ENCODE results near the gene DERL2. TPM values are rescaled to one million over a fixed set of nuclear protein-coding genes. Genes with fewer than 3 reads are reported as not detected.
A peak's percentile ranks its signal among the peaks of the same experiment; 100 is the strongest.

DERL2 gene
- total RNA-seq, 4 donors from 2014 or later, result 29.6 to 107 (median 52.5) TPM

GRCh38 chr17:5492970-5493369, 7.0 kb upstream of the DERL2 start:
- Histone ChIP-seq H3K36me3 (peaks cover 0 to 13% of the 10 kb centered on the region in 2 donors), H3K27me3 (no peaks in the 10 kb centered on the region), H3K4me3 (replicated peaks in 1 of 3) (no peak overlapping the region), H3K9me3 (no peaks in the 10 kb centered on the region), H3K4me1 (peaks cover 0 to 4% of the 10 kb centered on the region in 2 donors), H3K27ac (no peak overlapping the region)
- intact Hi-C loops (cut with DNase I), result no loop called here
- TF ChIP-seq POLR2A (IDR thresholded peaks at IDR 0.05), result no peak
- no peak for TF ChIP-seq CTCF (IDR thresholded peaks at IDR 0.05)
- 97 to 98% methylated on average over 2 of the region's 2 CpGs for WGBS, 2 donors
- no peak for DNase-seq

- H3K27me3 ChIP-seq, result no peaks in the 10 kb centered on the region
- peaks cover 5 to 14% of the 10 kb centered on the region in 2 donors for H3K36me3 ChIP-seq
- no peak overlapping the region for H3K27ac ChIP-seq
- DNase-seq, result peak; percentile 15 to 18
- WGBS, 2 donors, result 64 to 67% methylated on average over 8 of the region's 8 CpGs
- intact Hi-C loops (cut with DNase I), result no loop called here
- no peak overlapping the region for H3K4me3 ChIP-seq (replicated peaks in 1 of 3)
- H3K4me1 ChIP-seq, result peaks cover 17 to 25% of the 10 kb centered on the region in 2 donors
- no peak for TF ChIP-seq CTCF (IDR thresholded peaks at IDR 0.05)
- no peaks in the 10 kb centered on the region for H3K9me3 ChIP-seq
Observed at GRCh38 chr17:5488752-5489151, 2.8 kb upstream of the DERL2 start.

- Histone ChIP-seq H3K9me3 (no peaks in the 10 kb centered on the region), H3K27me3 (no peaks in the 10 kb centered on the region), H3K4me3 (replicated peaks in 1 of 3) (peak within 1 kb of the TSS; percentile 64 to 69 (median 64)), H3K27ac (peak within 1 kb of the TSS; percentile 90 to 99 (median 98)), H3K36me3 (peaks cover 10 to 28% of the 10 kb centered on the region in 2 donors), H3K4me1 (peaks cover 17 to 25% of the 10 kb centered on the region in 2 donors)
- 0 to 1% methylated on average over 26 to 55 of the region's 77 CpGs for WGBS, 2 donors
- peak in 1 of 2 donors; percentile 81 for TF ChIP-seq POLR2A (IDR thresholded peaks at IDR 0.05)
- no peak for TF ChIP-seq CTCF (IDR thresholded peaks at IDR 0.05)
- peak; percentile 99 for DNase-seq
- intact Hi-C loops (cut with DNase I), result no loop called here
Observed at GRCh38 chr17:5486206-5487124, 487 bp upstream of the DERL2 start, which contains the start of gene MIS12. TSS of gene MIS12 (plus strand) at chr17:5486566. CDS start at chr17:5488863, 2,297 bp downstream.

GRCh38 chr17:5481451-5481850, 4.5 kb downstream of the DERL2 start:
- 95 to 96% methylated on average over 4 of the region's 4 CpGs for WGBS, 2 donors
- Histone ChIP-seq H3K4me3 (replicated peaks in 1 of 3) (no peak overlapping the region), H3K36me3 (peaks cover 57 to 63% of the 10 kb centered on the region in 2 donors), H3K9me3 (no peaks in the 10 kb centered on the region), H3K27ac (no peak overlapping the region), H3K4me1 (peaks cover 9 to 11% of the 10 kb centered on the region in 2 donors), H3K27me3 (no peaks in the 10 kb centered on the region)
- no peak for DNase-seq
- TF ChIP-seq POLR2A (IDR thresholded peaks at IDR 0.05) (no peak), CTCF (IDR thresholded peaks at IDR 0.05) (no peak)
- intact Hi-C loops (cut with DNase I), result no loop called here

- peaks cover 58 to 66% of the 10 kb centered on the region in 2 donors for H3K36me3 ChIP-seq
- H3K27me3 ChIP-seq, result no peaks in the 10 kb centered on the region
- H3K9me3 ChIP-seq, result no peaks in the 10 kb centered on the region
- WGBS, 2 donors, result 87 to 90% methylated on average over 6 of the region's 6 CpGs
- no peak overlapping the region for H3K27ac ChIP-seq
- intact Hi-C loops (cut with DNase I), result no loop called here
- peaks cover 9 to 11% of the 10 kb centered on the region in 2 donors for H3K4me1 ChIP-seq
- H3K4me3 ChIP-seq (replicated peaks in 1 of 3), result no peak overlapping the region
- TF ChIP-seq CTCF (IDR thresholded peaks at IDR 0.05) (no peak), POLR2A (IDR thresholded peaks at IDR 0.05) (no peak)
- DNase-seq, result no peak
Observed at GRCh38 chr17:5480962-5481361, 5.0 kb downstream of the DERL2 start.

Measured in thyroid gland (tissue), 4 donors.